HepG2 (cell line): Measurements from ENCODE around the gene KCNH6. TPM values are rescaled to one million over a fixed set of nuclear protein-coding genes. Genes with fewer than 3 reads are reported as not detected.

Source experiments
- AKNA ChIP-seq: sonication (generic); formaldehyde crosslinking; IDR thresholded peaks from 2 replicates; pipeline ENCODE4 v1.4.0; 2020; ENCODE audit warnings: missing genetic modification reagents, borderline replicate concordance
- CEBPB ChIP-seq: IDR thresholded peaks from 2 replicates; pipeline ENCODE4 v1.6.1; 2011; ENCODE audit warnings: low read depth, low read length, improper control_type of control experiment, borderline replicate concordance
- FOXA3 ChIP-seq: IDR thresholded peaks from 2 replicates; pipeline ENCODE4 v1.6.1; 2016; ENCODE audit warnings: missing genetic modification reagents, missing compliant biosample characterization
- HMG20A ChIP-seq: IDR thresholded peaks from 2 replicates; pipeline ENCODE4 v1.6.1; 2016; ENCODE audit warnings: borderline replicate concordance
- NFE2 ChIP-seq: sonication (generic); formaldehyde crosslinking; IDR thresholded peaks from 2 replicates; pipeline ENCODE4 v1.4.0; 2020; ENCODE audit warnings: missing genetic modification reagents
- PAWR ChIP-seq: sonication (generic); formaldehyde crosslinking; IDR thresholded peaks from 2 replicates; pipeline ENCODE4 v1.4.0; 2020; ENCODE audit warnings: missing genetic modification reagents, mild to moderate bottlenecking, borderline replicate concordance
- POLR2A ChIP-seq, 2 experiments: IDR thresholded peaks; 2 replicates each; pipeline ENCODE4 v1.6.1; 2011; ENCODE audit warnings: low read depth in 2 of 2, low read length in 2 of 2, mild to moderate bottlenecking in 1 of 2, moderate library complexity in 1 of 2; ENCODE audit not compliant: insufficient read depth in 1 of 2
- SRSF4 ChIP-seq: fragments of 200-400 bp; formaldehyde crosslinking; IDR thresholded peaks from one replicate; pipeline ENCODE4 v1.6.1; 2018; ENCODE audit warnings: mild to moderate bottlenecking, low read depth, low read length, moderate library complexity; ENCODE audit not compliant: poor library complexity, severe bottlenecking
- YEATS4 ChIP-seq: sonication (generic); formaldehyde crosslinking; IDR thresholded peaks from 2 replicates; pipeline ENCODE4 v1.4.0; 2020; ENCODE audit warnings: missing genetic modification reagents, borderline replicate concordance
- ZFP82 ChIP-seq: sonication (generic); formaldehyde crosslinking; IDR thresholded peaks from 2 replicates; pipeline ENCODE4 v1.5.1; 2020; ENCODE audit warnings: mild to moderate bottlenecking, missing genetic modification reagents, borderline replicate concordance
- ZNF331 ChIP-seq: sonication (generic); formaldehyde crosslinking; IDR thresholded peaks from 2 replicates; pipeline ENCODE4 v1.4.0; 2020; ENCODE audit warnings: missing genetic modification reagents
- ZNF337 ChIP-seq: sonication (generic); formaldehyde crosslinking; IDR thresholded peaks from 2 replicates; pipeline ENCODE4 v1.5.1; 2020; ENCODE audit warnings: missing genetic modification reagents, low read depth, mild to moderate bottlenecking, borderline replicate concordance
- ZNF530 ChIP-seq: sonication (generic); formaldehyde crosslinking; IDR thresholded peaks from 2 replicates; pipeline ENCODE4 v1.5.0; 2020; ENCODE audit warnings: low read depth, mild to moderate bottlenecking, missing genetic modification reagents
- ZNF883 ChIP-seq: sonication (generic); formaldehyde crosslinking; IDR thresholded peaks from 2 replicates; pipeline ENCODE4 v1.5.1; 2020; ENCODE audit warnings: mild to moderate bottlenecking, missing genetic modification reagents; ENCODE audit errors: not compliant biosample characterization
- polyA plus RNA-seq, 8 experiments: library from polyadenylated mRNA; depleted of rRNA in 3 of 8; stranded (reverse) in 7 of 8; unstranded in 1 of 8; fragments of >200 nt; fragmentation: Illumina TruSeq in 4 of 8; extraction: Trizol in 4 of 8; gene quantifications; 2 replicates each; pipeline versions ENCODE4 v1.2.1 to v1.2.3, GENCODE V29; 2011 to 2016; ENCODE audit warnings: low read depth in 4 of 8, missing spikeins in 1 of 8, mixed read lengths in 1 of 8; ENCODE audit not compliant: insufficient read depth in 1 of 8
- total RNA-seq, 5 experiments: library from RNA; depleted of rRNA; stranded (reverse); fragments of >200 nt; fragmentation: Illumina TruSeq; extraction: Trizol; gene quantifications; 2 replicates each; pipeline ENCODE4 v1.2.3, GENCODE V29; 2016; ENCODE audit warnings: low read depth in 1 of 5
- TF ChIP-seq, protein P1 (sequence below): sonication (generic); formaldehyde crosslinking; IDR thresholded peaks from 2 replicates; pipeline ENCODE4 v1.5.0; 2020; ENCODE audit warnings: missing genetic modification reagents
- TF ChIP-seq, protein P2 (sequence below): sonication (generic); formaldehyde crosslinking; IDR thresholded peaks from 2 replicates; pipeline ENCODE4 v1.5.1; 2020; ENCODE audit warnings: mild to moderate bottlenecking, missing genetic modification reagents, moderate library complexity
- TF ChIP-seq, protein P3 (sequence below): sonication (generic); IDR thresholded peaks from 2 replicates; pipeline ENCODE4 v1.6.1; 2016; ENCODE audit warnings: low read depth, borderline replicate concordance
- TF ChIP-seq, protein P4 (sequence below): sonication (generic); formaldehyde crosslinking; IDR thresholded peaks from 2 replicates; pipeline ENCODE4 v1.5.1; 2020; ENCODE audit warnings: missing genetic modification reagents, mild to moderate bottlenecking, borderline replicate concordance

KCNH6 gene
- total and polyA plus RNA-seq, 2 of the 13 experiments (the other 11 are each of a cell fraction or from before 2014, with no cell fraction given): 0.05 to 0.18 TPM

GRCh38 chr17:63531022-63531965, 8.1 kb downstream of the KCNH6 start (continued):
- TF ChIP-seq AKNA (no peak), NFE2 (CRISPR knock-in tag) (0 out of 2 replicates have a peak, but pooled peaks have one; percentile 34), ZNF331 (CRISPR knock-in tag) (peak; percentile 95), POLR2A (IDR thresholded peaks at IDR 0.05; ENCODE audit: insufficient read depth in 1 of 2, low read depth in 2 of 2, low read length in 2 of 2) (no peak), FOXA3 (peak; percentile 83), CEBPB (peak; percentile 95), YEATS4 (CRISPR knock-in tag) (no peak; the same call in none of the 2 replicates), PAWR (peak; percentile 91; the same call in 1 of the 2 replicates), ZFP82 (CRISPR knock-in tag) (no peak), ZNF530 (CRISPR knock-in tag) (no peak), HMG20A (CRISPR knock-in tag) (peak; percentile 90; the same call in 1 of the 2 replicates), SRSF4 (no peak), ZNF337 (CRISPR knock-in tag) (no peak), ZNF883 (CRISPR knock-in tag) (peak; percentile 17)
- TF ChIP-seq, protein P1, sequence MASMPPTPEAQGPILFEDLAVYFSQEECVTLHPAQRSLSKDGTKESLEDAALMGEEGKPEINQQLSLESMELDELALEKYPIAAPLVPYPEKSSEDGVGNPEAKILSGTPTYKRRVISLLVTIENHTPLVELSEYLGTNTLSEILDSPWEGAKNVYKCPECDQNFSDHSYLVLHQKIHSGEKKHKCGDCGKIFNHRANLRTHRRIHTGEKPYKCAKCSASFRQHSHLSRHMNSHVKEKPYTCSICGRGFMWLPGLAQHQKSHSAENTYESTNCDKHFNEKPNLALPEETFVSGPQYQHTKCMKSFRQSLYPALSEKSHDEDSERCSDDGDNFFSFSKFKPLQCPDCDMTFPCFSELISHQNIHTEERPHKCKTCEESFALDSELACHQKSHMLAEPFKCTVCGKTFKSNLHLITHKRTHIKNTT (CRISPR knock-in tag): no peak
- TF ChIP-seq, protein P2, sequence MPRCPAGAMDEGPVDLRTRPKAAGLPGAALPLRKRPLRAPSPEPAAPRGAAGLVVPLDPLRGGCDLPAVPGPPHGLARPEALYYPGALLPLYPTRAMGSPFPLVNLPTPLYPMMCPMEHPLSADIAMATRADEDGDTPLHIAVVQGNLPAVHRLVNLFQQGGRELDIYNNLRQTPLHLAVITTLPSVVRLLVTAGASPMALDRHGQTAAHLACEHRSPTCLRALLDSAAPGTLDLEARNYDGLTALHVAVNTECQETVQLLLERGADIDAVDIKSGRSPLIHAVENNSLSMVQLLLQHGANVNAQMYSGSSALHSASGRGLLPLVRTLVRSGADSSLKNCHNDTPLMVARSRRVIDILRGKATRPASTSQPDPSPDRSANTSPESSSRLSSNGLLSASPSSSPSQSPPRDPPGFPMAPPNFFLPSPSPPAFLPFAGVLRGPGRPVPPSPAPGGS (CRISPR knock-in tag): peak; percentile 91; the same call in 1 of the 2 replicates
- TF ChIP-seq, protein P3, sequence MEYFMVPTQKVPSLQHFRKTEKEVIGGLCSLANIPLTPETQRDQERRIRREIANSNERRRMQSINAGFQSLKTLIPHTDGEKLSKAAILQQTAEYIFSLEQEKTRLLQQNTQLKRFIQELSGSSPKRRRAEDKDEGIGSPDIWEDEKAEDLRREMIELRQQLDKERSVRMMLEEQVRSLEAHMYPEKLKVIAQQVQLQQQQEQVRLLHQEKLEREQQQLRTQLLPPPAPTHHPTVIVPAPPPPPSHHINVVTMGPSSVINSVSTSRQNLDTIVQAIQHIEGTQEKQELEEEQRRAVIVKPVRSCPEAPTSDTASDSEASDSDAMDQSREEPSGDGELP: peak; percentile 55; the same call in 1 of the 2 replicates
- TF ChIP-seq, protein P4, sequence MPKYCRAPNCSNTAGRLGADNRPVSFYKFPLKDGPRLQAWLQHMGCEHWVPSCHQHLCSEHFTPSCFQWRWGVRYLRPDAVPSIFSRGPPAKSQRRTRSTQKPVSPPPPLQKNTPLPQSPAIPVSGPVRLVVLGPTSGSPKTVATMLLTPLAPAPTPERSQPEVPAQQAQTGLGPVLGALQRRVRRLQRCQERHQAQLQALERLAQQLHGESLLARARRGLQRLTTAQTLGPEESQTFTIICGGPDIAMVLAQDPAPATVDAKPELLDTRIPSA (CRISPR knock-in tag): no peak
